SK-N-SH treated with all-trans-retinoic acid at 6 μM for 48 hours (cell line): ENCODE data around the gene DCDC1.

Experiments used
- ARNTL ChIP-seq: fragments of 450-650 bp; formaldehyde crosslinking; IDR thresholded peaks from 2 replicates; pipeline ENCODE4 v1.5.0; 2020; ENCODE audit warnings: low read depth, mild to moderate bottlenecking, moderate library complexity, borderline replicate concordance
- CSRNP3 ChIP-seq: fragments of 250-450 bp; sonication (Bioruptor Pico); IDR thresholded peaks from 2 replicates; pipeline ENCODE4 v1.5.1; 2021; ENCODE audit warnings: mild to moderate bottlenecking, moderate library complexity
- GLIS3 ChIP-seq: fragments of 250-450 bp; sonication (Bioruptor Pico); IDR thresholded peaks from 2 replicates; pipeline ENCODE4 v1.5.0; 2020; ENCODE audit warnings: mild to moderate bottlenecking, moderate library complexity
- ISL1 ChIP-seq: fragments of 250-450 bp; sonication (Bioruptor Pico); IDR thresholded peaks from 2 replicates; pipeline ENCODE4 v2.1.2; 2022; ENCODE audit warnings: mild to moderate bottlenecking, moderate library complexity
- OSR1 ChIP-seq: fragments of 250-450 bp; sonication (Bioruptor Pico); IDR thresholded peaks from 2 replicates; pipeline ENCODE4 v1.8.0; 2022; ENCODE audit warnings: moderate library complexity, mild to moderate bottlenecking, inconsistent platforms
- RARB ChIP-seq: fragments of 250-450 bp; sonication (Bioruptor Pico); IDR thresholded peaks from 2 replicates; pipeline ENCODE4 v1.8.0; 2021; ENCODE audit warnings: mild to moderate bottlenecking, moderate library complexity
- SNAI2 ChIP-seq: fragments of 250-450 bp; sonication (Bioruptor Pico); IDR thresholded peaks from 2 replicates; pipeline ENCODE4 v1.5.0; 2020; ENCODE audit warnings: mild to moderate bottlenecking, moderate library complexity
- TCF4 ChIP-seq: fragments of 250-450 bp; sonication (Bioruptor Pico); IDR thresholded peaks from 2 replicates; pipeline ENCODE4 v1.8.0; 2021; ENCODE audit warnings: mild to moderate bottlenecking, moderate library complexity, borderline replicate concordance
- TOX ChIP-seq: fragments of 250-450 bp; sonication (Bioruptor Pico); IDR thresholded peaks from 2 replicates; pipeline ENCODE4 v1.8.0; 2021; ENCODE audit warnings: mild to moderate bottlenecking, moderate library complexity, borderline replicate concordance
- TSHZ2 ChIP-seq: fragments of 250-450 bp; sonication (Bioruptor Pico); IDR thresholded peaks from 2 replicates; pipeline ENCODE4 v1.5.0; 2020; ENCODE audit warnings: mild to moderate bottlenecking, moderate library complexity
- ZFP30 ChIP-seq: fragments of 450-650 bp; formaldehyde crosslinking; IDR thresholded peaks from 2 replicates; pipeline ENCODE4 v1.5.0; 2022; ENCODE audit warnings: mild to moderate bottlenecking, moderate library complexity
- ZNF565 ChIP-seq: fragments of 450-650 bp; formaldehyde crosslinking; conservative IDR thresholded peaks from 2 replicates; pipeline ENCODE4 v1.5.0; 2020; ENCODE audit warnings: low read depth, mild to moderate bottlenecking, moderate library complexity
- TF ChIP-seq, protein P1 (sequence below): fragments of 250-450 bp; sonication (Bioruptor Pico); IDR thresholded peaks from 2 replicates; pipeline ENCODE4 v1.8.0; 2020; ENCODE audit warnings: mild to moderate bottlenecking, moderate library complexity, borderline replicate concordance

GRCh38 chr11:30814737-30815136 lies 554.8 kb downstream of the DCDC1 start:
- TF ChIP-seq, protein P1, sequence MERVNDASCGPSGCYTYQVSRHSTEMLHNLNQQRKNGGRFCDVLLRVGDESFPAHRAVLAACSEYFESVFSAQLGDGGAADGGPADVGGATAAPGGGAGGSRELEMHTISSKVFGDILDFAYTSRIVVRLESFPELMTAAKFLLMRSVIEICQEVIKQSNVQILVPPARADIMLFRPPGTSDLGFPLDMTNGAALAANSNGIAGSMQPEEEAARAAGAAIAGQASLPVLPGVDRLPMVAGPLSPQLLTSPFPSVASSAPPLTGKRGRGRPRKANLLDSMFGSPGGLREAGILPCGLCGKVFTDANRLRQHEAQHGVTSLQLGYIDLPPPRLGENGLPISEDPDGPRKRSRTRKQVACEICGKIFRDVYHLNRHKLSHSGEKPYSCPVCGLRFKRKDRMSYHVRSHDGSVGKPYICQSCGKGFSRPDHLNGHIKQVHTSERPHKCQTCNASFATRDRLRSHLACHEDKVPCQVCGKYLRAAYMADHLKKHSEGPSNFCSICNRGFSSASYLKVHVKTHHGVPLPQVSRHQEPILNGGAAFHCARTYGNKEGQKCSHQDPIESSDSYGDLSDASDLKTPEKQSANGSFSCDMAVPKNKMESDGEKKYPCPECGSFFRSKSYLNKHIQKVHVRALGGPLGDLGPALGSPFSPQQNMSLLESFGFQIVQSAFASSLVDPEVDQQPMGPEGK (CRISPR knock-in tag): no peak
- TF ChIP-seq ISL1 (CRISPR knock-in tag): no peak
- no peak for TF ChIP-seq RARB (CRISPR knock-in tag)
- TF ChIP-seq TCF4: no peak
- no peak for TF ChIP-seq TSHZ2 (CRISPR knock-in tag)
- no peak for TF ChIP-seq ZFP30
- no peak for TF ChIP-seq ARNTL (CRISPR knock-in tag)
- no peak for TF ChIP-seq CSRNP3
- TF ChIP-seq TOX (CRISPR knock-in tag): no peak
- no peak for TF ChIP-seq GLIS3 (CRISPR knock-in tag)
- TF ChIP-seq SNAI2 (CRISPR knock-in tag): no peak
- no peak for TF ChIP-seq ZNF565 (CRISPR knock-in tag)
- no peak for TF ChIP-seq OSR1 (CRISPR knock-in tag)
